Femur (tissue), 1 donor: ENCODE measurements around the gene SLC22A4.
A peak's percentile ranks its signal among the peaks of the same experiment; 100 is the strongest.

Source experiments
- DNase-seq: peaks from one replicate; pipeline ENCODE4 v3.0.0-alpha.2; 2017

SLC22A4 gene

GRCh38 chr5:132293992-132294727 is at the start of gene SLC22A4:
Gene SLC22A4, plus strand, starts transcription at chr5:132294394. Its CDS starts 223 bp downstream, at chr5:132294617.
- DNase-seq = peak; percentile 96

GRCh38 chr5:132245593-132245992 is 48.6 kb upstream of the SLC22A4 start:
- DNase-seq = no peak

- DNase-seq = no peak
Measured at GRCh38 chr5:132246806-132247205, 47.4 kb upstream of the SLC22A4 start.

GRCh38 chr5:132250547-132250946 is 43.6 kb upstream of the SLC22A4 start:
- DNase-seq = peak; percentile 12

GRCh38 chr5:132251220-132251725 is 42.9 kb upstream of the SLC22A4 start:
- DNase-seq = peak; percentile 60

GRCh38 chr5:132253008-132253441 is 41.2 kb upstream of the SLC22A4 start:
- DNase-seq = peak; percentile 19

- DNase-seq = peak; percentile 21
Measured at GRCh38 chr5:132253452-132254320, 40.5 kb upstream of the SLC22A4 start.

- DNase-seq = peak; percentile 50
Measured at GRCh38 chr5:132254321-132254977, 39.7 kb upstream of the SLC22A4 start.

- DNase-seq = peak; percentile 12
Measured at GRCh38 chr5:132256086-132256782, 38.0 kb upstream of the SLC22A4 start.

- DNase-seq = peak; percentile 25
Measured at GRCh38 chr5:132256783-132257130, 37.4 kb upstream of the SLC22A4 start.

- peak; percentile 85 for DNase-seq
Measured at GRCh38 chr5:132257131-132258101, 36.8 kb upstream of the SLC22A4 start, which contains the start of gene PDLIM4. Gene PDLIM4, plus strand, starts transcription at chr5:132257696. Its CDS starts 39 bp downstream, at chr5:132257735.

GRCh38 chr5:132258102-132259068 is 35.8 kb upstream of the SLC22A4 start:
- peak; percentile 75 for DNase-seq

- peak; percentile 88 for DNase-seq
Measured at GRCh38 chr5:132259069-132259851, 34.9 kb upstream of the SLC22A4 start.

GRCh38 chr5:132260051-132260450 is 34.1 kb upstream of the SLC22A4 start:
- DNase-seq = peak; percentile 20

GRCh38 chr5:132260714-132261551 is 33.3 kb upstream of the SLC22A4 start:
- peak; percentile 77 for DNase-seq

- DNase-seq = peak; percentile 16
Measured at GRCh38 chr5:132261881-132262845, 32.0 kb upstream of the SLC22A4 start.
